ENCODE data around the gene F13B. TPM values are rescaled to one million over a fixed set of nuclear protein-coding genes. Genes with fewer than 3 reads are reported as not detected.

F13B gene
- total RNA-seq, 1 donor from 2014 or later, result not detected

- intact Hi-C loops (cut with DNase I), result no loop called here
- Histone ChIP-seq H3K9me3 (no peaks in the 10 kb centered on the region), H3K27me3 (no peaks in the 10 kb centered on the region), H3K27ac (no peak overlapping the region), H3K4me1 (no peaks in the 10 kb centered on the region), H3K36me3 (no peaks in the 10 kb centered on the region), H3K4me3 (no peak overlapping the region)
- DNase-seq (ENCODE audit: extremely low spot score in 2 of 2), result no peak
- TF ChIP-seq CTCF (IDR thresholded peaks at IDR 0.05), result no peak
- TF ChIP-seq POLR2A (IDR thresholded peaks at IDR 0.05), result no peak
- TF ChIP-seq POLR2AphosphoS5 (IDR thresholded peaks at IDR 0.05; ENCODE audit: insufficient read depth in 1 of 2, low read depth in 1 of 2), result no peak
Measured at GRCh38 chr1:197029749-197030148, 37.3 kb downstream of the F13B start.

- H3K9me3 ChIP-seq, result no peaks in the 10 kb centered on the region
- no peak overlapping the region for H3K4me3 ChIP-seq
- intact Hi-C loops (cut with DNase I), result no loop called here
- no peaks in the 10 kb centered on the region for H3K4me1 ChIP-seq
- no peaks in the 10 kb centered on the region for H3K27me3 ChIP-seq
- no peak overlapping the region for H3K27ac ChIP-seq
- no peak for TF ChIP-seq POLR2AphosphoS5 (IDR thresholded peaks at IDR 0.05; ENCODE audit: insufficient read depth in 1 of 2, low read depth in 1 of 2)
- no peak for TF ChIP-seq CTCF (IDR thresholded peaks at IDR 0.05)
- TF ChIP-seq POLR2A (IDR thresholded peaks at IDR 0.05), result no peak
- DNase-seq (ENCODE audit: extremely low spot score in 2 of 2), result no peak
- H3K36me3 ChIP-seq, result no peaks in the 10 kb centered on the region
Measured at GRCh38 chr1:197027359-197027758, 39.7 kb downstream of the F13B start.

- Histone ChIP-seq H3K4me3 (no peak overlapping the region), H3K27ac (no peak overlapping the region), H3K36me3 (no peaks in the 10 kb centered on the region), H3K9me3 (no peaks in the 10 kb centered on the region), H3K27me3 (no peaks in the 10 kb centered on the region), H3K4me1 (no peaks in the 10 kb centered on the region)
- intact Hi-C loops (cut with DNase I), result no loop called here
- DNase-seq (ENCODE audit: extremely low spot score in 2 of 2), result no peak
- no peak for TF ChIP-seq POLR2A (IDR thresholded peaks at IDR 0.05)
- TF ChIP-seq CTCF (IDR thresholded peaks at IDR 0.05), result no peak
- no peak for TF ChIP-seq POLR2AphosphoS5 (IDR thresholded peaks at IDR 0.05; ENCODE audit: insufficient read depth in 1 of 2, low read depth in 1 of 2)
Measured at GRCh38 chr1:197024460-197024859, 42.6 kb downstream of the F13B start.

- intact Hi-C loops (cut with DNase I), result no loop called here
- Histone ChIP-seq H3K9me3 (no peaks in the 10 kb centered on the region), H3K27ac (no peak overlapping the region), H3K4me3 (no peak overlapping the region), H3K4me1 (no peaks in the 10 kb centered on the region), H3K36me3 (no peaks in the 10 kb centered on the region), H3K27me3 (no peaks in the 10 kb centered on the region)
- TF ChIP-seq CTCF (IDR thresholded peaks at IDR 0.05) (no peak), POLR2A (IDR thresholded peaks at IDR 0.05) (no peak), POLR2AphosphoS5 (IDR thresholded peaks at IDR 0.05; ENCODE audit: insufficient read depth in 1 of 2, low read depth in 1 of 2) (no peak)
- no peak for DNase-seq (ENCODE audit: extremely low spot score in 2 of 2)
Measured at GRCh38 chr1:197021716-197022115, 45.3 kb downstream of the F13B start.

GRCh38 chr1:197017558-197018146 is 49.4 kb downstream of the F13B start:
- Histone ChIP-seq H3K27me3 (no peaks in the 10 kb centered on the region), H3K36me3 (no peaks in the 10 kb centered on the region), H3K27ac (no peak overlapping the region), H3K4me3 (no peak overlapping the region), H3K4me1 (no peaks in the 10 kb centered on the region), H3K9me3 (no peaks in the 10 kb centered on the region)
- TF ChIP-seq POLR2AphosphoS5 (IDR thresholded peaks at IDR 0.05; ENCODE audit: insufficient read depth in 1 of 2, low read depth in 1 of 2) (no peak), CTCF (IDR thresholded peaks at IDR 0.05) (no peak), POLR2A (IDR thresholded peaks at IDR 0.05) (no peak)
- DNase-seq (ENCODE audit: extremely low spot score in 2 of 2), result no peak
- intact Hi-C loops (cut with DNase I), result no loop called here

All from vagina (tissue), 2 donors.